ACC112 (cell line): ENCODE data around the gene STK11IP.

Experiments used
- H2AFZ ChIP-seq: fragments of 200-600 bp; sonication (generic); one replicate; pipeline ENCODE4 v1.6.0; 2017; ENCODE audit warnings: antibody characterized with exemption, low read length; ENCODE audit not compliant: unreplicated experiment
- H3K27ac ChIP-seq: fragments of 200-600 bp; sonication (generic); 2 replicates; pipeline ENCODE4 v1.5.1; 2014; ENCODE audit warnings: low read depth, mild to moderate bottlenecking, antibody characterized with exemption, low read length, moderate library complexity
- H3K27me3 ChIP-seq: fragments of 200-600 bp; sonication (generic); 2 replicates; pipeline ENCODE4 v1.6.1; 2014; ENCODE audit warnings: mild to moderate bottlenecking, antibody characterized with exemption, low read length, moderate library complexity, mixed read lengths; ENCODE audit not compliant: insufficient read depth
- H3K36me3 ChIP-seq: fragments of 200-600 bp; sonication (generic); 2 replicates; pipeline ENCODE4 v1.6.1; 2016; ENCODE audit warnings: mild to moderate bottlenecking, antibody characterized with exemption, low read length, moderate library complexity, mixed read lengths; ENCODE audit not compliant: insufficient read depth
- H3K4me1 ChIP-seq: fragments of 200-600 bp; sonication (generic); one replicate; pipeline ENCODE4 v1.6.1; 2016; ENCODE audit warnings: low read length, mixed read lengths; ENCODE audit not compliant: insufficient read depth, unreplicated experiment, control insufficient read depth
- H3K4me3 ChIP-seq: fragments of 200-600 bp; sonication (generic); 2 replicates; pipeline ENCODE4 v1.5.1; 2014; ENCODE audit warnings: mild to moderate bottlenecking, low read depth, low read length
- H3K79me2 ChIP-seq: fragments of 200-600 bp; sonication (generic); one replicate; pipeline ENCODE4 v1.6.0; 2016; ENCODE audit warnings: low read length; ENCODE audit not compliant: control insufficient read depth, unreplicated experiment, insufficient read depth

The STK11IP gene

DNA sequence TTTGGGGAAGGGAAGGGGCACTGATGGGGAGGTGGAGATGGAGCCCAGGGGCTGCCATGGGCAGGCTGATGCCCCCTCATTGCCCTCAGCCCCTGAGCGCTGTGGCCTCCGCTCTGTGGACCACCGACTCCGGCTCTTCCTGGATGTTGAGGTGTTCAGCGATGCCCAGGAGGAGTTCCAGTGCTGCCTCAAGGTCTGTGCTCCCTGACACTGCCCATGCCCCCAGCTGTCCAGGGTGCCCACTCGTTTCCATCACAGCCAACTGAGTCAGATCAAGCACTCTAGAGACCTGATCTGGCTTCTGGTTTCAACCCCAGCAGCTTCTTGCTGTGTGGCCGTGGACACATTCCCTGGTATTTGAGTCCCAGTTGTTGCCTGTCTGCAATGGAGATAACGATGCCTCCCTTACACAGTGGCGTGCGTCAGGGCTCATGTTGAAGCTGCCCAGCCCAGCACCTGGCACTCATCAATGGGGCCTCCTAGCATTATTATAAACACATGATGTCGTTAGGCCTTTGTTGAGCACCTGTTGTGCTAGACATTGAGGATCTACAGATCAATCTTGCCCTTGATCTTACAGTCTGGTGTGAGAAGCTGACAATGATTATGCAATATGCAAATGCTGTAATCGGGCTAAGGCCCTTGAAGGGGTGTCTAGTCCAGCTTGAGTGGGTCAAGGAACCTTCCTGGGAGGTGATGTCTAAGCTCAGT, 14.4 kb downstream of the STK11IP start:
- Histone ChIP-seq H3K27me3 (no peaks in the 10 kb centered on the region), H2AFZ (no peak overlapping the region)

DNA sequence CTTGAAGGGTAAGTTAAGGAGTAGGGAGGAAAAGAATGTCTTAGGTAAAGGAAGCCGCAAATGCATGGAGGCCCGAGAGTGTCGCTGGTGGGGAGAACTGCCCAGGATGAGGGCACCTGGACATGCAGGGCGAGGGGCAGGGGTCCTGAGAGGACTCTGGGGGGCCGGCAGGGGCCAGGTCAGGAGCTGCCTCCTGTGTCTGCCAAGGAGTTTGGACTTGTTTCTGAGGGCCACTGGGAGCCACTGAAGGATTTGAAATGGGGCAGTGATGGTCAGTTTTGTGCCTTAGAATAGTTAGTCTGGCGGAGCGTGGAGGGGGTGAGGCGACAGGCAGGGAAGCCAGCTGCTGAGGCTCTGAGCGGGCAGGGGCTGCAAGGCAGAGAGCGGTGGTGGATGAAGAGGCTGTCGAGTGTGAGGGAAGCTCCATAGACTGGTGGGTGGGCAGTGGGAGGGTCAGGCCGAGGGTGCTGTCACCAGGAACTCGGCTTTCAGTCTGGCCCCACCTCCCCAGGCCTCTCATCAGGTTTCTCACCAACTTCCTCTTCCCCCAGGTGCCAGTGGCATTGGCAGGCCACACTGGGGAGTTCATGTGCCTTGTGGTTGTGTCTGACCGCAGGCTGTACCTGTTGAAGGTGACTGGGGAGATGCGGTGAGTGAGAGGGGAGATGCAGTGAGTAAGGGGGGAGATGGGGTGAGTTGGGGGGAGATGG, 15.1 kb downstream of the STK11IP start:
- Histone ChIP-seq H3K36me3 (no peaks in the 10 kb centered on the region), H3K4me1 (no peaks in the 10 kb centered on the region), H3K27me3 (no peaks in the 10 kb centered on the region)

More for the DNA sequence above, 14.4 kb downstream of the STK11IP start:
- Histone ChIP-seq H3K4me1 (no peaks in the 10 kb centered on the region), H3K4me3 (no peak overlapping the region), H3K27ac (no peak overlapping the region), H3K36me3 (no peaks in the 10 kb centered on the region), H3K79me2 (no peaks in the 10 kb centered on the region)

DNA sequence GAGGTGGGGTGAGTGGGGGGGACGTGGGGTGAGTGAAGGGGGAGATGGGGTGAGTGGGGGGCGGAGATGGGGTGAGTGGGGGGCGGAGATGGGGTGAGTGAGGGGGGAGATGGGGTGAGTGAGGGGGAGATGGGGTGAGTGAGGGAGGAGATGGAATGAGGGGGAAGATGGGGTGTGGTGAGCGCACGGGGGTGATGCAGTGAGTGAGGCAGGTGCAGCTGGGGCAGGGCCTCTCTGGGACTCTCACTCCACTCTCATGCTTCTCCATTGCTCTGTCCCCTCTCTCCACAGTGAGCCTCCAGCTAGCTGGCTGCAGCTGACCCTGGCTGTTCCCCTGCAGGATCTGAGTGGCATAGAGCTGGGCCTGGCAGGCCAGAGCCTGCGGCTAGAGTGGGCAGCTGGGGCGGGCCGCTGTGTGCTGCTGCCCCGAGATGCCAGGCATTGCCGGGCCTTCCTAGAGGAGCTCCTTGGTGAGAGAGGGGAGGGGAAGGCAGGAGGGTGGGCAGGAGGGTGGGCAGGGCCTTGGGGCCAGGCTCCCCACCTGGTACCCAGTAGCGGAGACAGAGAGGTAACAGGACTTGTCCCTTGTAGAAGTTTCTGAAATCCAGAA, 15.9 kb downstream of the STK11IP start:
- no peak overlapping the region for H3K27ac ChIP-seq
- H3K27me3 ChIP-seq = no peaks in the 10 kb centered on the region
- no peaks in the 10 kb centered on the region for H3K79me2 ChIP-seq
- no peak overlapping the region for H3K4me3 ChIP-seq
- H3K4me1 ChIP-seq = no peaks in the 10 kb centered on the region
- H3K36me3 ChIP-seq = no peaks in the 10 kb centered on the region
- no peak overlapping the region for H2AFZ ChIP-seq

More for the DNA sequence above, 15.1 kb downstream of the STK11IP start:
- Histone ChIP-seq H3K27ac (no peak overlapping the region), H2AFZ (no peak overlapping the region), H3K79me2 (no peaks in the 10 kb centered on the region), H3K4me3 (no peak overlapping the region)

DNA sequence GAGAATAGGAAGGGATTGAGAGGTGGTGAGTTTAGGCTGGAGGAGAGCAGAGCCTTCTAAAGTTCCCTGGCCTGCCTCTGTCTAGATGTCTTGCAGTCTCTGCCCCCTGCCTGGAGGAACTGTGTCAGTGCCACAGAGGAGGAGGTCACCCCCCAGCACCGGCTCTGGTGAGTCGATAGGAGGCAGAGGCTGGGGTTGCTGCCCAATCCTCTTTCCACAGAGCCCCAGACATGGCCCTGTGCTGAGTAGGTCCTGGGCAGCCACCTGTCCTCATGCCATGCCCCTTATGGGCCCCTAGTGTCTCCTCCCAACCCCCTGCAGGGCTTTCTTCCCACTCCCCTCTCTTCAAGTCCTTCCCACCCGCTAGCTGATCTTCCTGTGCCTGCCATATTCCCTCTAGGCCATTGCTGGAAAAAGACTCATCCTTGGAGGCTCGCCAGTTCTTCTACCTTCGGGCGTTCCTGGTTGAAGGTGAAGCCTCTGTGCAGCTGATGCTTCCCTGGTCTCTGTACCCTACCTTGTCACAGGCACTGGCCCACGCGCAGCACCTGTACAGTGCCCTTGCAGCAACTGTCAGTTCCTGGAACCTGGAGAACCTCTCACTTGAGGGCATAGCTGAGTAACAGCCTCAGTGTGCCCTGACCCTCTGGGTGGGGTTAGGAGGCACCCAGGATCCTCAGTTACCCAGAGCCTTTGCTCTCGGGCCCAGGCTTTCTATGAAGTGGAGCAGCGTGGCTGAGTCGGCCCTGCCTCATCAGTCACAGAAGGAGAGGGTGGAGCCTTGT, 16.6 kb downstream of the STK11IP start:
- Histone ChIP-seq H3K27ac (no peak overlapping the region), H3K79me2 (no peaks in the 10 kb centered on the region), H3K4me3 (no peak overlapping the region), H2AFZ (no peak overlapping the region), H3K27me3 (no peaks in the 10 kb centered on the region), H3K4me1 (no peaks in the 10 kb centered on the region), H3K36me3 (no peaks in the 10 kb centered on the region)

DNA sequence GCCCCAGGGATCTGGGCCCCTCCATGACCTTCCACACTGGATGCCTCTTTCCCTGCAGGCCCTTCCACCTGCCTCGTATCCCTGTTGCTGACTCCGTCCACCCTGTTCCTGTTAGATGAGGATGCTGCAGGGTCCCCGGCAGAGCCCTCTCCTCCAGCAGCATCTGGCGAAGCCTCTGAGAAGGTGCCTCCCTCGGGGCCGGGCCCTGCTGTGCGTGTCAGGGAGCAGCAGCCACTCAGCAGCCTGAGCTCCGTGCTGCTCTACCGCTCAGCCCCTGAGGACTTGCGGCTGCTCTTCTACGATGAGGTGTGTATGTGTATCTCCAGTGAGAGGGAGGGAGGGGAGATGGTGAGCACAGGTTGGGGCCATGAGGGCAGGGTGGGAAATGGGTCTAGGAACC, 17.4 kb downstream of the STK11IP start:
- Histone ChIP-seq H3K27me3 (no peaks in the 10 kb centered on the region), H3K36me3 (no peaks in the 10 kb centered on the region), H3K4me3 (no peak overlapping the region), H2AFZ (no peak overlapping the region), H3K79me2 (no peaks in the 10 kb centered on the region), H3K27ac (no peak overlapping the region), H3K4me1 (no peaks in the 10 kb centered on the region)

DNA sequence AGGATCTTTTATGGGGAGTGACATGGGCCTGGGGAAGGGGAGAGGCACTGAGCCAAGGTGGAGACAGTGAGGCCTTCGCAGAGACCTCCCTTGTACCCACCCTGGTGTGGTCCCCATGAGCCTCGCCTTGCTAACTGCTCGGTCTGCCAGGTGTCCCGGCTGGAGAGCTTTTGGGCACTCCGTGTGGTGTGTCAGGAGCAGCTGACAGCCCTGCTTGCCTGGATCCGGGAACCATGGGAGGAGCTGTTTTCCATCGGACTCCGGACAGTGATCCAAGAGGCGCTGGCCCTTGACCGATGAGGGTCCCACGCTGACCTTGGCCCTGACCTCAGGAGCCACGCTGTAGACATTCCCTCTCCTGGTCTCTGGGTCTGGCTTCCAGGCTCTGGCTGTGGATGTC, 18.2 kb downstream of the STK11IP start:
- H3K27me3 ChIP-seq = no peaks in the 10 kb centered on the region
- no peak overlapping the region for H3K4me3 ChIP-seq
- no peaks in the 10 kb centered on the region for H3K4me1 ChIP-seq
- H2AFZ ChIP-seq = no peak overlapping the region
- no peak overlapping the region for H3K27ac ChIP-seq
- H3K36me3 ChIP-seq = no peaks in the 10 kb centered on the region
- no peaks in the 10 kb centered on the region for H3K79me2 ChIP-seq

DNA sequence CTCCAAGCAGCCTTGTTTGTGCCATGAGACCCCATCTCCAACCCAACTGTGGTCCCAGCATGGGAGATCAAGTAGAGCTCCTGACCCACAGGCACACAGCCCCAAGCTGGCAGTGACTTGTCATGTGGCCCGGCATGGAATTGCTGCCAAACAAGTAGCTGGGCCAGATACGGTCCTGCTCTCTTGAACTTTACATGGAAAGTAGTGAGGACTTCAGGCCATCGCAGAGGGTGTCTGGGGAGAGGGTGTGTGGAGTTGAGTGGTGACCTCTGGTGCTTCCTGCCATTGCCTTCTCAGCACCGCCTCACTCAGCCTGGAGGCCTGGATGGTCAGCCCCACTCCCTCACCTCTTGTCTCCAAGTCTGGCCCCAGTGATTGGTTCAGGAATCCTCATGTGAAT, 18.9 kb downstream of the STK11IP start:
- no peaks in the 10 kb centered on the region for H3K27me3 ChIP-seq
- H3K36me3 ChIP-seq = no peaks in the 10 kb centered on the region
- H3K79me2 ChIP-seq = no peaks in the 10 kb centered on the region
- H3K27ac ChIP-seq = no peak overlapping the region
- H3K4me3 ChIP-seq = no peak overlapping the region
- H3K4me1 ChIP-seq = no peaks in the 10 kb centered on the region
- H2AFZ ChIP-seq = no peak overlapping the region

DNA sequence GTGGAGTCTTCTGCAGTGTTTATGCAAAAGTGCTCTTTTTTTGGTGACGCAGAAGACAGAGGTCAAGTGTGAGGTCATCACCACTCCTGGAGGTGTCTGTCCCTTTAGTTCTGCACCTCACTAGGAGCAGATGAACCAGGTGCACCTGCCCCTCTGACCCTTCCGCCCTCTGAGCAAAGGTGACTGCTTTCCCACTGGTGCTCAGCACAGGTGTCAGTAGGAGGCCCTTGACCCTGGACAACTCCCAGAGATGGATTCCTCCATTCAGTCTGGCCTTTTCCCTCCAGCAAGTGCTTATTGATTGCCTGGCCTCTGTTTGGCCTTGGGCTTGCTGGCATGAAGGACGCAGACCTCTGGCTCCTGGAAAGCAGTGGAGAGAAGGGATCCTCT, 21.1 kb downstream of the STK11IP start:
- H3K27ac ChIP-seq = no peak overlapping the region
- H3K4me1 ChIP-seq = no peaks in the 10 kb centered on the region
- no peaks in the 10 kb centered on the region for H3K79me2 ChIP-seq
- no peak overlapping the region for H3K4me3 ChIP-seq
- no peaks in the 10 kb centered on the region for H3K36me3 ChIP-seq
- no peak overlapping the region for H2AFZ ChIP-seq
- H3K27me3 ChIP-seq = peaks cover 8% of the 10 kb centered on the region; the same call in 1 of the 2 replicates

DNA sequence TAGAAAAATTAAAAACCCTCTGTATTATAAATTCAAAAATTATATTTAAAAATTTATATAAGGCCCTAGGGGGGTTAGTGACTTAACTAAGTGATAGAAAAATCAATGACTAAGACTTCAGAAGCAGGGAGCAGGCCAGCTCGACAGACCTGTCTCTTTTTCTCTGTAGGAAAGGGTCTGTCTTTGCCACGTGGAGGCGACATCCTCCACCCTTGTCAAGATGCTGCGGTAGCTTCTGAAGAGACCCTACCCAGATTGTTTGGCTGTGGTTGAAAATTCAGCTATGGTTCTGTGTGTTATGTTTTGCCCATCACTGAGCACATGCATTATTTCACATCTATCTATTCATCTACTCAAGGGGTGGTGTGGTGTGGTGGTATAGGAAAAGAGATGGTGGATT, 21.6 kb downstream of the STK11IP start:
- H3K79me2 ChIP-seq = no peaks in the 10 kb centered on the region
- H3K27me3 ChIP-seq = peaks cover 11% of the 10 kb centered on the region; the same call in 1 of the 2 replicates
- no peaks in the 10 kb centered on the region for H3K36me3 ChIP-seq
- H2AFZ ChIP-seq = no peak overlapping the region
- H3K4me3 ChIP-seq = no peak overlapping the region
- no peaks in the 10 kb centered on the region for H3K4me1 ChIP-seq
- H3K27ac ChIP-seq = no peak overlapping the region

DNA sequence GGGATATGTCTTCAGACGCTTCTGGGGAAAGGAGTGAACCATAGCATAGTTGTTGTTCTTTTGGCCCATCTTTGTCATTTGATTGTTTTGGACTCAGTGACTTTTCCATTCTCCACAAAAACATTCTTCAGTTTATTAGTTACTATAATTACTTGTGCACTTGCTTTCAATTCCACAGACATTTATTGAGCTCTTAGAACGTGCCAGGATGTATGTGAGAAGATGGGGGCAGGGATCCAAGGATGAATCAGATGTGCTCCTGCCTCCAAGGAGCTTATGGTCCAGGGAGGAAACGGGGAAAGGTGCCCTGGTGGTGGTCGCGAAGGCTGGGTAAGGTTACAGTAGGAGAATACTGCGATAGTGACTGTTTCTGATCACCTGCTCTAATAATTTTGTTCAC, 22.9 kb downstream of the STK11IP start:
- H3K4me1 ChIP-seq = no peaks in the 10 kb centered on the region
- H3K4me3 ChIP-seq = no peak overlapping the region
- no peak overlapping the region for H2AFZ ChIP-seq
- H3K27ac ChIP-seq = no peak overlapping the region
- no peaks in the 10 kb centered on the region for H3K36me3 ChIP-seq
- H3K27me3 ChIP-seq = peaks cover 22% of the 10 kb centered on the region; the same call in 1 of the 2 replicates
- no peaks in the 10 kb centered on the region for H3K79me2 ChIP-seq
